Midbrain (tissue), 1 donor: Measurements from ENCODE around the gene IL31RA.

Experiments used
- DNase-seq: peaks from one replicate; lab custom pipeline; 2025; lab: John Stamatoyannopoulos, UW

Gene IL31RA

GRCh38 chr5:55860288-55860687 is 9.1 kb downstream of the IL31RA start:
- DNase-seq: no peak

DNA sequence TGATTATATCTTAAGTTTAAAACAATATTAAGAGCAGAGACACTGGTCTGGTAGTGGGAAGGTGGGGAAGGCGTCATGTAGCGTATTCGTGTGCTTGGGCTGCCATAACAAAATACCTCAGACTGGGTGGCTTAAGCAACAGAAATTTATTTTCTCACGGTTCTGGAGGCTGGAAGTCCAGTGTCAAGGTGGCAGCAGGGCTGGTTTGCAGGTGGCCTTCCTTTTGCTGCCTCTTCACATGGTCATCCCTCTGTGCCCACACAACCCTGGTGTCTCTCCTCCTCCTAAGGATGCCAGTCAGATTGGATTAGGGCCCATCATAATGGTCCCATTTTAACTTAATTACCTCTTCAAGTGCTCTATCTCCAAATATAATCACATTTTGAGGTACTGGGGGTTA is 9.6 kb downstream of the IL31RA start:
- no peak for DNase-seq

DNA sequence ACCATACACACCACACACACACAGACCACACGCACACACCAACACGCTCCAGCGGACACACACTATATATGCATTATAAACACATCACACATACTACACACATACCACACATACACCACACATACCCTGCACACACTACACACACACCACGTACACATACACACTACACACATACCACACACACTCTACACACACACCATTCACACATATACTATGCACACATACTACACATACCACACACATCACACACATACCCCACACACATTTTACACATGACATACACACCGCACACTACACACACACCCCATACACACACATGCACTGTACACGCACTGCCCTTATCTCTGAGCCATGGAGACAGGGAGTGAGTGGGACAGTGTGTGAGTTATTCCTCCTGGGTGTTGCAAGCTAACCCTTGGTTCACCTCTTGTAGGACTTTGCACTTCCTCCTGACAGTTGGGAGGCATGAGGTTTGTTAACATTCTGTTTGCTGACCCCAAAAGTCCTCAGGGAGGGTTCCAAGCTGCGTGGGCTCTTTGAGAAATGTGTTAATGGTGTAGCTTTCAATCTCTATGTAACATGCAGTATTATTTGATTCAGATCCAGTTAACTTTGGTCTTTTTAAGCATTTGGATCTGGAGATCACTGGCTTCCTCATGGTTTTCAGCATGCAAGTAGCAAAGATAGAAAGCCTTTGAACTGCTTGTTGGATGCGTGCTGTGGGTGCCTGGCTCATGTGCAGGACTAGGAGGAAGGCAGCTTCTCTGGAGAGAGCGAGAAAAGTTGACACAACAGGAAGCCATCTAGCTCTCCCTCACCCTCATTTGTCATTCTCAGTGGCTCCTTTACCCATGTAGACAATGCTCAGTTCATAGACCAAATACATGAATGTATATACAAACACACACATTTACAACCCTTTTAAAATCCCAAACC is 13.7 kb downstream of the IL31RA start:
- no peak for DNase-seq

GRCh38 chr5:55865831-55866230 is 14.7 kb downstream of the IL31RA start:
- no peak for DNase-seq

GRCh38 chr5:55866485-55866884 is 15.3 kb downstream of the IL31RA start:
- DNase-seq: no peak

DNA sequence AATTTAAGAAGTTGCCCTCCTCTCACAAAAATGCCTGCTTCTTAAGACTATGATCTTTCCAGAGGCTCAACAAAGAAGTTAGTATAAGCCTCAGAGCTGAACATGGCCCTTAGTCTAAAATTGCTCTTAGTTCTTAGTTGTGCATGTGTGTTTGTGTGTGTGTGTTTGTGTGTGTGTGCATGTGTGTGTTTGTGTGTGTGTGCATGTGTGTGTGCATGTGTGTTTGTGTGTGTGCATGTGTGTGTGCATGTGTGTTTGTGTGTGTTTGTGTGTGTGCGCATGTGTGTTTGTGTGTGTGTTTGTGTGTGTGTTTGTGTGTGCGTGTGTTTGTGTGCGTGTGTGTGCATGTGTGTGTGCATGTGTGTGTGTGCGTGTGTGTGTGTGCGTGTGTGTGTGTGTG is 15.8 kb downstream of the IL31RA start:
- no peak for DNase-seq

DNA sequence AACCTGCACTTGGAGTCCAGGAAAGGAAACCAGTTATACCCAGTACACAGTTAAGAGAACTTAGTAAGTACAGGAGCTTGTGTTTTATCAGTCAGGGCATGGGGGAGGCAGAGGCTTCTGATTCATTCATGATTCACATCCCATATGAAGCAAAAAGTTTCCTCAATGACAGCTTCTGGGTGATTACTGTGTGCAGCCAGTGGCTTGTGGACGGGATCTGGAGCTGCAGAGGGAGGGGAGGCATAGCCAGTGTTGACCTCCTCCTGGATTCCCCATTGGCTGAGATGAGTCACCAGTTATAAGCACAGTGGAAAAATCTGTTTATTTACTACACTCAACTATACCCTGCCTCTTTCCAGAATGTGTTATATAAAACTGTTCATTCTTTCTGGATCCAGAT is 17.7 kb downstream of the IL31RA start:
- DNase-seq: no peak

GRCh38 chr5:55869847-55870246 is 18.7 kb downstream of the IL31RA start:
- DNase-seq: no peak

GRCh38 chr5:55873234-55873633 is 22.1 kb downstream of the IL31RA start:
- DNase-seq: no peak

GRCh38 chr5:55877655-55878054 is 26.5 kb downstream of the IL31RA start:
- DNase-seq: no peak

DNA sequence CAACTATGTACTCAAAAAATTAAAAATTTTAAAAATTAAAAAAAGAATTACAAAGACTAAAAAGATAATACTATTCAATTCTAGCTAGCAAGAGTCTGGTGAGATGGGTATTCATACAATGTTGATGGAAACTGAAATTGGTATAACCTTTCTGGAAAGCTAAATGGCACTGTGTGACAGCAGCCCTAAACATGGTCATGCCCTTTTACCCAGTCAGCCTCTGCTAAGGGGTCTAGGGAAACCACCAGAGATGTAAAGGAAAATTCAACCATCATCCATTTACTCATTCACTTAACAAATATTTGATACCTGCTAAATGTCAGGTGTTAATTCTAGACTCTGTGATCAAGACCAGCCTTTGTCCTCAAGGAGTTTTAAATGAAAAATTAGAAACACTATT is 29.3 kb downstream of the IL31RA start:
- DNase-seq: no peak

DNA sequence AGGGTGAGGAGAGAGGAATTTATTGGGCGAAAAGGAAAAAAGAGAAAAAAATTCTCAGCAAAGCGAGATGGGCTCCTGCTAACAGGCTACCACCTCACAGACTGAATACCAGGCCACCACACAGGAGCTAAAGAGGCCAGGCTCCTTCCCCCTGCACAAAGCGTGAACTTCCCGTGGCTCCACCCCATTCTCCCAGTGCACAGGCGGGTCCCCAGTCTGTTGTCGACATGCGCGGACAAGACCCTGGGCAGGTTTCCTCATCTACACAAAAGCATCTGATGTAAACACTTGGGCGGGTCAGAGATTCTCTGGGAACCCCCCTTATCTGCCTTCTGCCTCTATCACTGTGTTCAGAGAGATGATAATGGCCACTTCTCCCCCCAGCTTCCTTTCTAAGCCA is 34.2 kb downstream of the IL31RA start:
- DNase-seq: no peak

GRCh38 chr5:55888205-55888604 is 37.0 kb downstream of the IL31RA start:
- DNase-seq: no peak

- no peak for DNase-seq
Observed at GRCh38 chr5:55892479-55892878, 41.3 kb downstream of the IL31RA start.

GRCh38 chr5:55894135-55894534 is 43.0 kb downstream of the IL31RA start:
- no peak for DNase-seq

- no peak for DNase-seq
Observed at GRCh38 chr5:55895346-55895745, 44.2 kb downstream of the IL31RA start.

GRCh38 chr5:55896238-55896637 is 45.1 kb downstream of the IL31RA start:
- no peak for DNase-seq

DNA sequence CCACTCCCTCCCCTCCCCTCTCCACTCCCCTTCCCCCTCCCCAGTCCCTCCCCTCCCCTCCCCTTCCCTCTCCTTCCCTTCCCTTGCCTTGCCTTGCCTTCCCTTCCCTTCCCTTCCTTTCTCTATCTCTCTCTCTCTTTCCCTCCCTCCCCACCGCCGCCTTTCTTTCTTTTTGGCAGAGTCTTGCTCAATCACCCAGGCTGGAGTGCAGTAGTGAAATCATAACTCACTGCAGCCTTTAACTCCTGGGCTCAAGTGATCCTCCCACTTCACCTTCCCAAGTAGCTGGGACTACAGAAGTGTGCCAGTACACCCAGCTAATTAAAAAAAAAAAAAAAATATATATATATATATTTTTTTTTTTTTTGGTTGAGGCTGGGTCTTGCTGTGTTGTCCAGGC is 45.5 kb downstream of the IL31RA start:
- no peak for DNase-seq

- DNase-seq: no peak
Observed at GRCh38 chr5:55897206-55897894, 46.2 kb downstream of the IL31RA start.

DNA sequence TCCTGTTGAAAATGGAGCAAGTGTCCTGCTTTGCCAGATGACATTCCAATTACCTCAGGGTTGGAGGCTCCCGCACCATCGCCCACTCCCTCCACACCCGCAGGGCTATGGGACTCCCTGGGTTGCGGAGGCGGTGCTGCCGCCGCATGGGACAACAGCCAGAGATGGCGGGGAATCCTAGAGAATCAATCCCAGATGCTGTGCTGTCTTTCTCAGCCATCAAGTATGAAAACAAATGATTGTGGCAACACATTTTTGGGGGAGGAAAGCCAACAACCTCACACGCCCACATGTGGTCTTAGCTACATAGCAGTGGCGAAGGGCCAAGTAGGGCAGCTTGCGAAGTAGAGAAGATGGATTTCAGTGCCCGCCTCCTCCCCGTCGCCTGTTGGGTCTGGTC is 46.7 kb downstream of the IL31RA start:
- DNase-seq: no peak

GRCh38 chr5:55899344-55899743 is 48.2 kb downstream of the IL31RA start:
- DNase-seq: no peak

DNA sequence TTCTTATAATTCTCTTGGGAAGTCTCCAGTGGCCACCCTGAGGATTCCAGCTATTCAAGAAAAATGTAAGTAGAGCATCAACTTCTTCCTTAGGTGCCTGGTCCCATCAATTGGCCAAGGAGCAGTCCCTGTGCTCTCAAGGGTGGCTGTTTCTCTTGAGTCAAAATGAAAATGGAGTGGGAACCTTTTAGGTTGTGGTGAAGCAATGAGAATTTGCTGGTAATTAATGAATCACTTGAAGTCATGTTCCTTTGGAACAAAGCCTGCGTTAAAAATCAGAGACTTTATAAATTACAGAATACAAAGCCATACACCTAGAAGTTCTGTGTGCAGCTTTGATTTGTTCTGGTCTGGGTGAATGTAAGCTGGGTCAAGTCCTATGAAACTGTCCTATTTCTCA is 48.9 kb downstream of the IL31RA start:
- DNase-seq: no peak

DNA sequence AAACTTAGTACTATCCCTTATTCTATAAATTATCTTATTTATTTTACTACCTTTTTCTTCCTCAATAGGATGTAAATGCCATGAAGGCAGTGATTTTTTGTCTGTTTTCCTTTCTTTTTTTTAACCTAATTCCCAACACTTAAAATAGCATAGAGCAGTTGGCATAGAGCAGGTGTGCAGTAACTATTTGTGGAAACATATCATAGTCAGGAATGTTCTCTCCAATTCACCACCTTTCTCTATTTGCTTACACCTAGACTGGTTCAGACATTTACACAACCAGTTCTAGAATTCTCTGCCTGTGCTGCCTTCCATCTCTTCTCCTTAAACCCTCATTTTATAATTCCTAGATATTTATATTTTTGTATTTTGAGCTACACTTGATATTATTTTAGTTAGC is 49.6 kb downstream of the IL31RA start:
- no peak for DNase-seq
